Endothelial cell of umbilical vein (primary cell): Measurements from ENCODE around the gene UBE2D2. TPM values are rescaled to one million over a fixed set of nuclear protein-coding genes. Genes with fewer than 3 reads are reported as not detected.

Experiments
- BruUV-seq: library from RNA; stranded (reverse); fragments of 400-500 nt; replicated peaks from 2 replicates; lab custom pipeline; 2021; lab: Mats Ljungman, UMichigan
- CTCF ChIA-PET: fragments of 300-600, 350-600 bp; sonication (Branson Sonifier 250); formaldehyde crosslinking; loops from one replicate; lab custom pipeline; 2021; ENCODE audit warnings: antibody characterized with exemption, inconsistent platforms; lab: Charles Lee
- POLR2A ChIA-PET: fragments of 300-600, 350-600 bp; sonication (Branson Sonifier 250); formaldehyde crosslinking; loops from one replicate; lab custom pipeline; 2021; ENCODE audit warnings: antibody characterized with exemption, inconsistent platforms; lab: Charles Lee
- DNase-seq: peaks from one replicate; pipeline ENCODE4 v3.0.0-alpha.2; 2011; ENCODE audit warnings: low read depth, low spot score
- FAIRE-seq: peaks from 2 replicates; lab custom pipeline; 2011; peaks lifted over from hg19 to GRCh38; lab: Jason Lieb, UNC
- H2AFZ ChIP-seq: 2 replicates; pipeline ENCODE4 v1.6.0; 2012; ENCODE audit warnings: low read depth, low read length, control low read depth, inconsistent platforms
- H3K27ac ChIP-seq: 2 replicates; pipeline ENCODE4 v1.5.1; 2011; ENCODE audit warnings: low read depth, mild to moderate bottlenecking, control low read depth, low read length, moderate library complexity; ENCODE audit not compliant: insufficient read depth
- H3K27me3 ChIP-seq, 2 experiments: 2 replicates each; pipeline versions ENCODE4 v1.6.0 to v1.6.1; 2011; ENCODE audit warnings: low read length in 2 of 2, mixed read lengths in 1 of 2; ENCODE audit not compliant: control insufficient read depth in 2 of 2, insufficient read depth in 2 of 2
- H3K36me3 ChIP-seq, 2 experiments: 2 replicates in 1 of 2; 3 replicates in 1 of 2; pipeline ENCODE4 v1.5.1; 2011; ENCODE audit warnings: low read length in 2 of 2, mild to moderate bottlenecking in 1 of 2, moderate library complexity in 1 of 2; ENCODE audit not compliant: control insufficient read depth in 2 of 2, insufficient read depth in 2 of 2; ENCODE audit errors: extremely low read depth in 1 of 2
- H3K4me1 ChIP-seq: 3 replicates; pipeline ENCODE4 v1.5.1; 2011; ENCODE audit warnings: mild to moderate bottlenecking, low read length; ENCODE audit not compliant: control insufficient read depth, insufficient read depth; ENCODE audit errors: extremely low read depth
- H3K4me2 ChIP-seq: 2 replicates; pipeline ENCODE4 v1.6.1; 2011; ENCODE audit warnings: low read length, control low read depth, mixed read lengths; ENCODE audit not compliant: insufficient read depth
- H3K4me3 ChIP-seq, 3 experiments: fragments of 200-600 bp in 1 of 3; sonication (generic), shearing (Covaris generic) in 1 of 3; replicated peaks in 1 of 3; 2 replicates each; pipeline ENCODE4 v1.5.1; 2011 to 2016; ENCODE audit warnings: control low read depth in 3 of 3, low read length in 3 of 3, mild to moderate bottlenecking in 2 of 3, inconsistent platforms in 1 of 3, low read depth in 1 of 3, moderate library complexity in 1 of 3; ENCODE audit not compliant: insufficient read depth in 1 of 3
- H3K79me2 ChIP-seq: 2 replicates; pipeline ENCODE4 v1.6.0; 2012; ENCODE audit warnings: low read length, inconsistent platforms; ENCODE audit not compliant: control insufficient read depth, insufficient read depth
- H3K9ac ChIP-seq: replicated peaks from 2 replicates; pipeline ENCODE3; 2011; ENCODE audit warnings: low read length, control low read depth; ENCODE audit not compliant: insufficient read depth; ENCODE audit errors: extremely low read depth
- H3K9me1 ChIP-seq: replicated peaks from 3 replicates; pipeline ENCODE4 v1.6.0; 2011; ENCODE audit warnings: mild to moderate bottlenecking, low read length; ENCODE audit not compliant: control insufficient read depth, insufficient read depth; ENCODE audit errors: extremely low read depth
- H3K9me3 ChIP-seq: replicated peaks from 2 replicates; pipeline ENCODE4 v1.5.1; 2012; ENCODE audit warnings: low read length, inconsistent platforms; ENCODE audit not compliant: control insufficient read depth, insufficient read depth
- H4K20me1 ChIP-seq: replicated peaks from 2 replicates; pipeline ENCODE3; 2011; ENCODE audit warnings: mild to moderate bottlenecking, low read length; ENCODE audit not compliant: control insufficient read depth, insufficient read depth; ENCODE audit errors: extremely low read depth
- CTCF ChIP-seq, 2 donors: IDR thresholded peaks; 1 replicate in 1 of 2; 2 replicates in 1 of 2; pipeline ENCODE4 v1.5.1; 2011; ENCODE audit warnings: low read length in 2 of 2, mild to moderate bottlenecking in 2 of 2, moderate library complexity in 2 of 2, control low read depth in 1 of 2, inconsistent platforms in 1 of 2, low read depth in 1 of 2; ENCODE audit not compliant: insufficient read depth in 1 of 2; ENCODE audit errors: extremely low read depth in 1 of 2
- EZH2 ChIP-seq: IDR thresholded peaks from 2 replicates; pipeline ENCODE4 v1.6.1; 2012; ENCODE audit warnings: borderline replicate concordance, low read depth, mild to moderate bottlenecking, moderate library complexity, low read length, inconsistent platforms; ENCODE audit not compliant: severe bottlenecking
- FOS ChIP-seq: IDR thresholded peaks from 2 replicates; pipeline ENCODE4 v1.6.1; 2011; ENCODE audit warnings: mild to moderate bottlenecking, low read length, moderate library complexity, borderline replicate concordance; ENCODE audit not compliant: insufficient read depth
- GATA2 ChIP-seq: IDR thresholded peaks from 2 replicates; pipeline ENCODE4 v1.7.0; 2011; ENCODE audit warnings: low read depth, mild to moderate bottlenecking, moderate library complexity, mixed read lengths, low read length; ENCODE audit not compliant: insufficient read length, insufficient read depth
- JUN ChIP-seq: IDR thresholded peaks from 2 replicates; pipeline ENCODE4 v1.6.1; 2011; ENCODE audit warnings: borderline replicate concordance, low read depth; ENCODE audit not compliant: insufficient read length, insufficient read depth
- MAX ChIP-seq: IDR thresholded peaks from 2 replicates; pipeline ENCODE4 v1.6.1; 2011; ENCODE audit not compliant: insufficient read depth, insufficient read length
- MYC ChIP-seq: IDR thresholded peaks from one replicate; pipeline ENCODE4 v1.6.1; 2011; ENCODE audit warnings: mild to moderate bottlenecking, low read depth, low read length
- POLR2A ChIP-seq: IDR thresholded peaks from 2 replicates; pipeline ENCODE4 v1.6.1; 2012; ENCODE audit warnings: low read depth, mild to moderate bottlenecking, control low read depth, low read length
- POLR2AphosphoS5 ChIP-seq: IDR thresholded peaks from 2 replicates; pipeline ENCODE4 v1.6.1; 2012; ENCODE audit warnings: low read depth, mild to moderate bottlenecking, control low read depth, low read length, moderate library complexity; ENCODE audit not compliant: insufficient read depth
- dilution Hi-C: fragments of 300-500 bp; cut with MboI; formaldehyde crosslinking; loops from one replicate; pipeline ENCODE4 v1.15.0; 2019; ENCODE audit warnings: low sequenced_read_pairs; ENCODE audit not compliant: extremely low pct_ligation_motif_present
- intact Hi-C: fragments of 100-400 bp; cut with micrococcal nuclease; formaldehyde crosslinking; loops from one replicate; pipeline ENCODE4 v1.10.0; 2022
- polyA plus RNA-seq, 4 experiments: library from polyadenylated mRNA; depleted of rRNA in 3 of 4; stranded (reverse) in 3 of 4; unstranded in 1 of 4; fragments of >200 nt; gene quantifications; 2 replicates each; pipeline versions ENCODE4 v1.2.1 to v1.2.3, GENCODE V29; 2011 to 2012; ENCODE audit warnings: missing spikeins in 1 of 4
- total RNA-seq: library from RNA; stranded (reverse); gene quantifications from 2 replicates; pipeline ENCODE4 v1.2.3, GENCODE V29; 2021

The UBE2D2 gene
- total and polyA plus RNA-seq, 2 donors (not counting 3 experiments of a cell fraction or from before 2014, with no cell fraction given): 45.0 to 156 TPM

GRCh38 chr5:139639619-139640380 lies 78.7 kb downstream of the UBE2D2 start:
- TF ChIP-seq EZH2 (no peak), GATA2 (no peak), JUN (no peak), POLR2AphosphoS5 (no peak), POLR2A (no peak), MYC (no peak), CTCF (IDR thresholded peaks at IDR 0.05; ENCODE audit: extremely low read depth in 1 of 2, insufficient read depth in 1 of 2, low read depth in 1 of 2, low read length in 2 of 2) (no peak), FOS (no peak), MAX (no peak)
- CTCF ChIA-PET: interaction anchor here (1.0 to 10.3 kb wide), 6 partner anchors 11 to 136 kb away, joined by 3 to 240 read pairs (median 16); partner anchors contain the start of gene CXXC5
- no peaks in the 10 kb centered on the region for H3K27me3 ChIP-seq
- H3K27ac ChIP-seq: no peak overlapping the region
- no TSS peak for BruUV-seq
- H3K9me3 ChIP-seq: no peaks in the 10 kb centered on the region
- DNase-seq: no peak
- dilution Hi-C loops (loop anchor here (10.0 kb wide), 1 partner anchor 125 kb away; no protein-coding TSS in a partner anchor), intact Hi-C loops (no loop called here)
- no peaks in the 10 kb centered on the region for H3K36me3 ChIP-seq
- POLR2A ChIA-PET: no interaction called here
- no peak overlapping the region for H3K4me2 ChIP-seq
- no peak for FAIRE-seq
- no peaks in the 10 kb centered on the region for H3K79me2 ChIP-seq
- no peak overlapping the region for H3K9ac ChIP-seq
- H4K20me1 ChIP-seq: peaks cover 2% of the 10 kb centered on the region
- H3K9me1 ChIP-seq: no peaks in the 10 kb centered on the region
- H3K4me1 ChIP-seq: peaks cover 22% of the 10 kb centered on the region
- H3K4me3 ChIP-seq: no peak overlapping the region
- H2AFZ ChIP-seq: no peak overlapping the region
